ENCODE results near the gene DYNC1LI1. TPM values are rescaled to one million over a fixed set of nuclear protein-coding genes. Genes with fewer than 3 reads are reported as not detected.

DYNC1LI1 gene
- total and polyA plus RNA-seq, 2 donors (not counting 1 experiment from before 2014, with no cell fraction given): 15.0 to 38.8 TPM

- no peaks in the 10 kb centered on the region for H3K27me3 Mint-ChIP-seq
- DNase-seq (peak; percentile 81), ATAC-seq (ENCODE audit: low read depth) (peak; percentile 99)
- H3K9me3 Mint-ChIP-seq (ENCODE audit: insufficient read depth): no peaks in the 10 kb centered on the region
- H2AFZ ChIP-seq (ENCODE audit: insufficient read depth, low read depth, low read length, poor library complexity, severe bottlenecking): no peak overlapping the region
- no peak overlapping the region for H3K9ac ChIP-seq (ENCODE audit: low read length)
- H3K27ac Mint-ChIP-seq: peak overlapping the region; percentile 27
- no peaks in the 10 kb centered on the region for H3K27me3 ChIP-seq (replicated peaks in 1 of 4; ENCODE audit: control extremely low read depth in 1 of 4, control insufficient read depth in 3 of 4, insufficient read depth in 4 of 4, low read length in 3 of 4)
- no peaks in the 10 kb centered on the region for H3K36me3 ChIP-seq (replicated peaks in 1 of 2; ENCODE audit: control extremely low read depth in 1 of 2, control insufficient read depth in 1 of 2, extremely low read depth in 1 of 2, insufficient read depth in 2 of 2, low read length in 1 of 2)
- no CpG with 5 or more reads among the region's 3 CpGs for whole genome bisulfite sequencing (ENCODE audit: insufficient coverage)
- no peaks in the 10 kb centered on the region for H4K20me1 ChIP-seq (ENCODE audit: control insufficient read depth, insufficient read depth, low read length, poor library complexity, severe bottlenecking)
- no peak overlapping the region for H3K4me2 ChIP-seq (replicated peaks; ENCODE audit: low read depth, low read length, poor library complexity, severe bottlenecking)
- H3K79me2 ChIP-seq (ENCODE audit: control insufficient read depth, insufficient read depth, low read length): no peaks in the 10 kb centered on the region
- CTCF ChIA-PET: interaction anchor here (0.6 to 4.0 kb wide), 31 partner anchors 8 to 425 kb away, joined by 3 to 29 read pairs (median 5); partner anchors contain the start of gene CMTM6
- TF ChIP-seq EZH2 (IDR thresholded peaks at IDR 0.05; ENCODE audit: borderline replicate concordance, insufficient read depth, low read depth, low read length, poor library complexity, severe bottlenecking) (no peak), CTCF (IDR thresholded peaks at IDR 0.05) (peak; percentile 92)
- H3K4me3 ChIP-seq (ENCODE audit: control extremely low read depth in 1 of 5, extremely low read depth in 1 of 5, insufficient read depth in 1 of 5, low read depth in 2 of 5, low read length in 4 of 5): no peak overlapping the region
- intact Hi-C loops (cut with micrococcal nuclease): loop anchor here (1.0 to 10.0 kb wide), 5 partner anchors 79 to 565 kb away; no protein-coding TSS in a partner anchor
- H3K9me3 ChIP-seq (ENCODE audit: control extremely low read depth in 1 of 3, control insufficient read depth in 2 of 3, insufficient read depth in 1 of 3, low read length in 2 of 3): no peaks in the 10 kb centered on the region
- no peaks in the 10 kb centered on the region for H3K4me1 ChIP-seq (ENCODE audit: control insufficient read depth in 2 of 2, insufficient read depth in 2 of 2, low read length in 2 of 2)
- H3K27ac ChIP-seq (ENCODE audit: low read length in 2 of 2): no peak overlapping the region
- H3K4me3 Mint-ChIP-seq: no peak overlapping the region
- peaks cover 5% of the 10 kb centered on the region for H3K4me1 Mint-ChIP-seq
- POLR2A ChIA-PET: interaction anchor here (0.7 kb wide), 1 partner anchor 150 kb away, joined by 3 read pairs; no protein-coding TSS in a partner anchor
Measured at GRCh38 chr3:32510075-32510724, 60.5 kb downstream of the DYNC1LI1 start.

- Histone ChIP-seq H3K27ac (ENCODE audit: low read length in 2 of 2) (no peak overlapping the region), H3K4me3 (ENCODE audit: control extremely low read depth in 1 of 5, extremely low read depth in 1 of 5, insufficient read depth in 1 of 5, low read depth in 2 of 5, low read length in 4 of 5) (no peak overlapping the region), H3K27me3 (replicated peaks in 1 of 4; ENCODE audit: control extremely low read depth in 1 of 4, control insufficient read depth in 3 of 4, insufficient read depth in 4 of 4, low read length in 3 of 4) (no peaks in the 10 kb centered on the region), H3K9ac (ENCODE audit: low read length) (no peak overlapping the region), H4K20me1 (ENCODE audit: control insufficient read depth, insufficient read depth, low read length, poor library complexity, severe bottlenecking) (no peaks in the 10 kb centered on the region), H2AFZ (ENCODE audit: insufficient read depth, low read depth, low read length, poor library complexity, severe bottlenecking) (no peak overlapping the region), H3K79me2 (ENCODE audit: control insufficient read depth, insufficient read depth, low read length) (peaks cover 6% of the 10 kb centered on the region), H3K4me2 (replicated peaks; ENCODE audit: low read depth, low read length, poor library complexity, severe bottlenecking) (no peak overlapping the region), H3K4me1 (ENCODE audit: control insufficient read depth in 2 of 2, insufficient read depth in 2 of 2, low read length in 2 of 2) (no peaks in the 10 kb centered on the region), H3K36me3 (replicated peaks in 1 of 2; ENCODE audit: control extremely low read depth in 1 of 2, control insufficient read depth in 1 of 2, extremely low read depth in 1 of 2, insufficient read depth in 2 of 2, low read length in 1 of 2) (no peaks in the 10 kb centered on the region), H3K9me3 (ENCODE audit: control extremely low read depth in 1 of 3, control insufficient read depth in 2 of 3, insufficient read depth in 1 of 3, low read length in 2 of 3) (no peaks in the 10 kb centered on the region)
- H3K4me3 Mint-ChIP-seq: no peak overlapping the region
- no peak for ATAC-seq (ENCODE audit: low read depth)
- CTCF ChIA-PET: interaction anchor here (0.6 to 4.0 kb wide), 10 partner anchors 8 to 426 kb away, joined by 3 to 27 read pairs (median 3); no protein-coding TSS in a partner anchor
- POLR2A ChIA-PET: no interaction called here
- no peak for DNase-seq
- intact Hi-C loops (cut with micrococcal nuclease): no loop called here
- H3K9me3 Mint-ChIP-seq (ENCODE audit: insufficient read depth): no peaks in the 10 kb centered on the region
- peaks cover 2% of the 10 kb centered on the region for H3K4me1 Mint-ChIP-seq
- H3K27ac Mint-ChIP-seq: no peak overlapping the region
- no CpG with 5 or more reads among the region's 7 CpGs for WGBS (ENCODE audit: insufficient coverage)
- H3K27me3 Mint-ChIP-seq: no peaks in the 10 kb centered on the region
- TF ChIP-seq CTCF (IDR thresholded peaks at IDR 0.05) (no peak), EZH2 (IDR thresholded peaks at IDR 0.05; ENCODE audit: borderline replicate concordance, insufficient read depth, low read depth, low read length, poor library complexity, severe bottlenecking) (no peak)
Measured at GRCh38 chr3:32508711-32509110, 61.9 kb downstream of the DYNC1LI1 start.

All from B cell (primary cell).